ENCODE data around the gene SCN7A. TPM values are rescaled to one million over a fixed set of nuclear protein-coding genes. Genes with fewer than 3 reads are reported as not detected.
"Not testable (repeated sequence)": the region's sequence is repeated elsewhere in the genome, so short reads cannot be mapped to it uniquely, and the experiment has no call there.

Gene SCN7A
- total RNA-seq, 2 donors from 2014 or later, result not detected

DNA sequence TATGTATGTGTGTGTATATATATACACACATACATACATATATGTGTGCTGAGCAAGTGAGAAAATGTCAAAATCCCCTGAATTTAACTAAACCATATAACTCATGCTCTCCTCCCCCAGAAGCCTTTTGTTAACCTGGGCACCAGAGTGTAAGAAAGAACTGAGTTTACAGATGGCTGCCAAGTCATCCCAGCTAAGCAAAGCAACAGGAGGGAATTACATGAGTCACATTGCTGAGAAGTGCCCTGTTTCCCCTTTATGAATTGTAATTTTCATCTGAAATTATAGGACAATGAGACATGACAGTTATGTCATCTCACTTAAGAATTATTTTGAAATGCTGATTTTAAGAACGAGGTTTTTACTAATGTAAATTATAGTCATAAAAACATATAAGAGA lies 29.9 kb downstream of the SCN7A start:
- ATAC-seq (no peak), DNase-seq (ENCODE audit: low spot score in 2 of 2) (no peak)
- Mint-ChIP-seq H3K9me3 (no peaks in the 10 kb centered on the region), H3K36me3 (no peaks in the 10 kb centered on the region), H3K27ac (no peak overlapping the region)

DNA sequence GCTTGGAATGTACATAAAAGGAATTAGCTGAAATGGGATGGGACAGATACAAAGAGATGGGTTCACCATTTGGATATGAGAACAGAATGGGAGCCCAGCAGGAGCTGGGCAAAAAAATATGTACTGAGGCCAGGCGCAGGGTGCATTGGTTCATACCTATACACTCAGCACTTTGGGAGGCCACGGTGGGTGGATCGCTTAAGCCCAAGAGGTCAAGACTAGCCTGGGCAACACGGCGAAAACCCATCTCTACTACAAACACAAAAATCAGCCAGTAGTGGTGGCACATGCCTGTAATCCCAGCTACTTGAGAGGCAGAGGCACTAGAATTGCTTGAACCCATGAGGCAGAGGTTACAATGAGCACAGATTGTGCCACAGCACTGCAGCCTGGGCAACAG lies 30.4 kb downstream of the SCN7A start:
- ATAC-seq (no peak), DNase-seq (ENCODE audit: low spot score in 2 of 2) (no peak)
- Mint-ChIP-seq H3K27ac (no peak overlapping the region), H3K36me3 (no peaks in the 10 kb centered on the region), H3K9me3 (no peaks in the 10 kb centered on the region)

DNA sequence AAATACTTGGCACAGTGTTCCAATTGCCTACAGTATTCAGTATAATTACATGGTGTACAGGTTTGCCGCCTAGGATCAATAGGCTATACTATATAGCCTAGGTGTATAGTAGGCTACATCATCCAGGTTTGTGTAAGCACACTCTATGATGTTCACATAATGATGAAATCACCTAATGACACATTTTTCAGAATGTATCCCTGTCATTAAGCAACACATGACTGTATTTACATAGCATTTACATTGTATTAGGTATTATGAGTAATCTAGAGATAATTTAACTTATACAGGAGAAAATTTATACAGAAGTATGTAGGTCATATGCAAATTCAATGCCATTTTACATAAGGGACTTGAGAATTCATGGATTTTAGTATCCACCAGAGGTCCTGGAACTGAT lies 35.4 kb downstream of the SCN7A start:
- Mint-ChIP-seq H3K27ac (no peak overlapping the region), H3K9me3 (peaks cover 3 to 4% of the 10 kb centered on the region in 2 donors), H3K36me3 (no peaks in the 10 kb centered on the region)
- ATAC-seq, result no peak
- no peak for DNase-seq (ENCODE audit: low spot score in 2 of 2)

DNA sequence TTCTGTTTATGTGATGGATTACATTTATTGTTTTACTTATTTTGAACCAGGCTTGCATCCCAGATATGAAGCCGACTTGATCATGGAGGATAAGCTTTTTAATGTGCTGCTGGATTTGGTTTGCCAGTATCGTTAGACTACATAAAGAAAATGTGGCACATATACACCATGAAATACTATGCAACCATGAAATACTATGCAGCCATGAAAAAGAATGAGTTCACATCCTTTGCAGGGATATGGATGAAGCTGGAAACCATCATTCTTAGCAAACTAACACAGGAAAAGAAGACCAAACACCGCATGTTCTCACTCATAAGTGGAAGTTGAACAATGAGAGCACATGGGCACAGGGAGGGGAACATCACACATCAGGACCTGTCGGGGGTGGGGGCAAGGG lies 38.2 kb downstream of the SCN7A start:
- H3K9me3 Mint-ChIP-seq; H3K27ac Mint-ChIP-seq; DNase-seq (ENCODE audit: low spot score in 2 of 2); H3K36me3 Mint-ChIP-seq; ATAC-seq: not testable (repeated sequence)

DNA sequence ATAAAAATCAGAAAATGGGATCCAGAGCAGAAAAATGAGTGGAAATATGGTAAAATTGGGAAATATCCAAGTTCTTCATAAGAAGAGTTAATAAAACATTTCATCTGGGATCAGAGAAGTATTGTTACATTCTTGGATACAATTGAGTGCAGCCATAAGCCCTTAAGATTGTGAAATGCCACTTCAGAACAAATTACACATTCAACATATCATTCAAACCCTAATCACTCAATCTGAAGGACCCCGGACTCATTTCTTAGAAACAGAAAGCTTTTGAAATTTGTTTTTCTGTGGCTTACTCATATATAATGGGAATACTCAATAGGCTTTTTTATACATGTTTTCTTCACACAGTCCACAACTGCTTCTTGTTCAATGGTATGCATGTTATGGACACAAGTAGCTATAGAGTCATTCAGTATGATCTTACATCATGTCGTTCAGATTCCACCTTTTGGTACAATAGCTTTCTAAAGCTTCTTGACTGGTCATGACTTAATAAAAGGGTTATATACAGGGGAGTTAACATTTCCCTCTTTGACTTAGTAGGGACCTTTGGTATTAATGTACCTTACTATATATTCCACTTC lies 39.9 kb downstream of the SCN7A start:
- Mint-ChIP-seq H3K9me3 (peaks cover 3 to 8% of the 10 kb centered on the region in 2 donors), H3K36me3 (no peaks in the 10 kb centered on the region), H3K27ac (no peak overlapping the region)
- DNase-seq (ENCODE audit: low spot score in 2 of 2), result no peak
- ATAC-seq, result no peak

DNA sequence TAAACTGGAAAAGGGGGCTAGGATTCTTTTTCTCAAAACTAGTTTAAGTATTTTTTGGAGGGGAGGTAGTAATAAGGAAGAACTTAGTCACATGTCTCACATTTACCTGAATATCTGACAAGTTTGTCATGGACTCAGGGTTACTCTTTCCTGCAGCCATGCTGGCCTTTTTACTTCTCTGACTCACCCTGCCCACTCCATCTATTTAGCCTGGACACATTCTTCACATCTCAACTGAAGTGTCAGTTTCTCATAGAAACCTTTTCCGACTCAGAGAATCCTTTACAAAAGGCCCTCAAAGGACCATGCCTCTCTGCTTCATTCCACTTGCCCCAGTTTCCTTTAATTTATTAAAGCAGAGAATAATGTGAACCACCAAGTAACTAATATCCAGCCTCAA lies 42.6 kb downstream of the SCN7A start:
- DNase-seq (ENCODE audit: low spot score in 2 of 2), result no peak
- no peak for ATAC-seq
- Mint-ChIP-seq H3K9me3 (peaks cover 3 to 8% of the 10 kb centered on the region in 2 donors), H3K36me3 (no peaks in the 10 kb centered on the region), H3K27ac (no peak overlapping the region)

DNA sequence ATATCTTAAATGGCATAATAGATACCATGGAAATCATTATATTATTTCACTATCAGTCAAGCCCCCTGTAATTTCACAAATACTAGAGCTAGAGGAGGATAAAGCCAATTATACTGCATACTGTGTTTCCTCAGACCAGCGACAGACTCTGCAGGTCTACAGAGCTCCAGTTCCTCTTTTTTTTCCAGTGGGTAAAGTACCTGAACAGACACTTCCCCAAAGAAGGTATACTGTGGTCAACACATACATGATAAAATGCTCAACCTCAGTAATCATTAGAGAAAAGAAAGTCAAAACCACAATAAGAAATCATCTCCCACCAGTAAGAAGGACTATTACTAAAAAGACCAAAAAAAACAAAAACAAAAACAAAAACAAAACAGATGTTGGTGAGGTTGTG lies 44.6 kb downstream of the SCN7A start:
- ATAC-seq (no peak), DNase-seq (ENCODE audit: low spot score in 2 of 2) (no peak)
- Mint-ChIP-seq H3K27ac (no peak overlapping the region), H3K36me3 (no peaks in the 10 kb centered on the region), H3K9me3 (peaks cover 0 to 4% of the 10 kb centered on the region in 2 donors)

DNA sequence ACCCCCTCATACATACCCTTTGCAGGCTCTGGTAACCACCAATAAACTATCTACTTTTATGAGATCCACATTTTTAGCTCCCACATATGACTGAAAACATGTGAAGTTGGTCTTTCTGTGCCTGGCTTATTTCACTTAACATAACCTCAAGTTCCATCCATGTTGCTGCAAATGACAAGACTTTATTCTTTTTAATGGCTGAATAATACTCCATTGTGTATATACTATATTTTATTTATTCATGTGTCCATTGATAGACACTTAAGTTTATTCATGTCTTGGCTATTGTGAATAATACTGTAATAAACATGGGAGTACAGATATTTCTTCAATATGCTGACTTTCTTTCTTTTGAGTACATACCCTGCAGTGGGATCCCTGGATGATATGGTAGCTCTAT lies 45.9 kb downstream of the SCN7A start:
- Mint-ChIP-seq H3K27ac (no peak overlapping the region), H3K9me3 (peaks cover 0 to 4% of the 10 kb centered on the region in 2 donors), H3K36me3 (no peaks in the 10 kb centered on the region)
- DNase-seq (ENCODE audit: low spot score in 2 of 2), result no peak
- ATAC-seq, result no peak

DNA sequence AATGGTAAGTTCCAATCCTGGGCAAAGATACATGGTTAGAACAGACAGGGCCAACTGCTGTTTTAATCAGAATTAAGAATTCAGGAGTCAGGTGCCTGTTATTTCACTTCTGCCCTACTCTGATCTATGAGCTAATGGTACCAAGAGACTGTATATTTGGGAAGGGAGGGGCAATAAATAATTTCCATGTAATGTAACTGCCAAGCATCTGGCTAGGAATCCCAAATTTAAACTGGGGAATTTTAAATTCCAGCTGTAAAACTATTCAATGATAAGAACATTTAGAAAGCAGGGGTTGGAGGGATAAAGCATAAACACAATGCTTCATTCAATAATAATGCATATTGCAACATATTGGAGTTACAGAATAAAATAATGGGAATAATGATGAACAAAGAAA lies 49.7 kb downstream of the SCN7A start:
- DNase-seq (ENCODE audit: low spot score in 2 of 2), result no peak
- no peaks in the 10 kb centered on the region for H3K36me3 Mint-ChIP-seq
- H3K27ac Mint-ChIP-seq, result no peak overlapping the region
- no peak for ATAC-seq
- H3K9me3 Mint-ChIP-seq, result no peaks in the 10 kb centered on the region

DNA sequence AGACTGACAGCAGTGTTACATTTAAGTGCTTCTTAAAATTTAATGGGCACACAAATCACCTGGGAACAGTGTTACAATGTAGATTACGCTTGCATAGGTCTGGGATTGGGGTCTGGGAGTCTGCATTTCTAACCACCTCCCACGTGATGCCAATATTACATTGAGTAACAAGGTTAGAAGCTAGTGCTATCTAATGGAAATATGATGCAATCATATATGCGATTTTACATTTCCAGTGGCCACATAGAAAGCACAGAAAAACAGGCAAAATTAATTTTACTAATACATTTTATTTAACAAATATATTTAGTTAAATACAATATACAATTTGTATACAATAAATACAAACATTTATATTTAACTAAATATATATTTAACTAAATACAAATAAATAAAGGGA lies 53.7 kb downstream of the SCN7A start:
- no peaks in the 10 kb centered on the region for H3K9me3 Mint-ChIP-seq
- ATAC-seq, result no peak
- H3K27ac Mint-ChIP-seq, result no peak overlapping the region
- no peak for DNase-seq (ENCODE audit: low spot score in 2 of 2)
- H3K36me3 Mint-ChIP-seq, result no peaks in the 10 kb centered on the region

DNA sequence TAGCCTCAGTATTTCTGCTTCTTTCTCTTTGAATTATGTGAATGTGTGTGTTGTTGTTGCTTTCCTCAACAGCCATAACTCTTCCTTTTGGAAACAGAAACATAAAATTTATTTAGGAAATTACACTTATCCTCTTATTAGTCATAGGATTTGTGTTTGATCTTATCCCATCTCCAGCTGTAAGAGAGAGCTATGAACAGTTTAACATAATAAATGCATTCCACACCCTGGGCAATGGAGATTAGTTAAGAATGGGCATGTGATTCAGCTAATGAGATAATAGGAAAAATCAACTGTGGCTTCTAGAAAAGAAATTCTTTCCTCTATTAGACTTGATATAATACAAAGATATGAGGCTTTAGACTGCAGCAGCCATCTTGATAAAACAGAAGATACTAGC lies 55.0 kb downstream of the SCN7A start:
- no peaks in the 10 kb centered on the region for H3K36me3 Mint-ChIP-seq
- ATAC-seq, result no peak
- DNase-seq (ENCODE audit: low spot score in 2 of 2), result no peak
- no peaks in the 10 kb centered on the region for H3K9me3 Mint-ChIP-seq
- no peak overlapping the region for H3K27ac Mint-ChIP-seq

DNA sequence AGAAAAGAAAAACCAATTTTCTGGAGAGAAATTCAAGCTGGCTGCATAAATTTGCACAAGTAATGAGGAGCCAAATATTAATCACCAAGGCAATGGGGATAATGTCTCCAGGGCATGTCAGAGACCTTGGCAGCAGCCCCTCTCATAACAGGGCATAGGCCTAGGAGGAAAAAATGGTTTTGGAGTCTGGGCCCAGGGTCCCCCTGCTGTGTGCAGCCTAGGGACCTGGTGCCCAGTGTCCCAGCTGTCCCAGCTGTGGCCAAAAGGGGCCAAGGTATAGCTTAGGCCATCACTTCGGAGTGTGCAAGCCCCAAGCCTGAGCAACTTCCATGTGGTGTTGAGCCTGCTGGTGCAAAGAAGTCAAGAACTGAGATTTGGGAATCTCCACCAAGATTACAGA lies 57.1 kb downstream of the SCN7A start:
- no peaks in the 10 kb centered on the region for H3K36me3 Mint-ChIP-seq
- ATAC-seq, result no peak
- DNase-seq (ENCODE audit: low spot score in 2 of 2), result no peak
- H3K27ac Mint-ChIP-seq, result no peak overlapping the region
- no peaks in the 10 kb centered on the region for H3K9me3 Mint-ChIP-seq

DNA sequence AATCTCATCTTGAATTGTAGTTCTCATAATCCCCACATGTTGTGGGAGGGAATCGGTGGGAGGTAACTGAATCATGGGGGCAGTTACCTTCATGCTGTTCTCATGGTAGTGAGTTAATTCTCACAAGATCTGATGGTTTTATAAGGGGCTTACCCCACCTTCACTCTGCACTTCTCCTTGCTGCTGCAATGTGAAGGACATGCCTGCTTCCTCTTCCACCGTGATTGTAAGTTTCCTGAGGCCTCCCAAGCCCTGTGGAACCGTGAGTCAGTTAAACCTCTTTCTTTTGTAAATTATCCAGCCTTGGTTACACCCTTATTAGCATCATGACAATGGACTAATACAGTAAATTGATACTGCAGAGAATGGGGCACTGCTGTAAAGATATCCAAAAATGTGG lies 57.9 kb downstream of the SCN7A start:
- no peak for DNase-seq (ENCODE audit: low spot score in 2 of 2)

DNA sequence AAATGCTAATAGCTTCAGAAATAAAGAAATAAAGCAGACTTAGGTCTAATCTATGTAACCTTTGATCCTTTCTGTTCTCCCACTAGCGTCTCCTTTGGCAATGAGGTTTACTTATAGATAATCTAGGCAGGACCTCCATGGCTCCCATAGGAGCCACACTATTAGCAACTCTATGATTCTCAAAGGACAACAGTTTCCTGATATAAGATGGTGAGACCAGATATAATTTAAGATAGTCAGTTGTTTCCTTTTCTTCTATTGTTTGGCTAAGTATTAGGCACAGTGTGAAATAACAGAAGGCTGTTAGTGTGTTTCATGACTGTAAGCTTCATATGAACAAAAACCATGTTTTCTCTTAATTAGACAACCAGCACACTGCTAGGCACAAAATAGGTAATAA lies 59.6 kb downstream of the SCN7A start:
- no peak for DNase-seq (ENCODE audit: low spot score in 2 of 2)
- ATAC-seq, result no peak
- no peaks in the 10 kb centered on the region for H3K9me3 Mint-ChIP-seq
- H3K36me3 Mint-ChIP-seq, result no peaks in the 10 kb centered on the region
- H3K27ac Mint-ChIP-seq, result no peak overlapping the region

More for the DNA sequence above, 57.9 kb downstream of the SCN7A start:
- Mint-ChIP-seq H3K9me3 (no peaks in the 10 kb centered on the region), H3K36me3 (no peaks in the 10 kb centered on the region), H3K27ac (no peak overlapping the region)
- no peak for ATAC-seq

DNA sequence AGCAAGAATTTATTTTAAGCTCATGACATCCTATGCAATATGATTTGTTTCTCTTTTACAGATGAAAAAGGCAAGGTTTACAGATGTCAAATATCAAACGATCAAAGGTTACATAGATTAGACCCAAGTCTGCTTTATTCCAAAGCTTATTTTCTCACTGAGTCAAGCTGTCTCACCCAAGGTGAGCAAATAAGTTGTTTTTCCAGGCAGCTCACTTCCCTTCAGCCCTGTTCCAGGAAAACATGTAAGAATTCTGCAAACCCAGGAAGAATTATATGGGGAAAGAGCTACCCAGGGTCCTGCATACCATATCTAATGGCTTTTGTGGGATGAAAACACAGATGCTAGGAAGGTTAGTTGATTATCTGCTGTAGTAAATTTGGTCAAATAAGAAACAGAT lies 60.6 kb downstream of the SCN7A start:
- H3K9me3 Mint-ChIP-seq, result no peaks in the 10 kb centered on the region
- no peak overlapping the region for H3K27ac Mint-ChIP-seq
- H3K36me3 Mint-ChIP-seq, result no peaks in the 10 kb centered on the region
- ATAC-seq, result no peak
- no peak for DNase-seq (ENCODE audit: low spot score in 2 of 2)

DNA sequence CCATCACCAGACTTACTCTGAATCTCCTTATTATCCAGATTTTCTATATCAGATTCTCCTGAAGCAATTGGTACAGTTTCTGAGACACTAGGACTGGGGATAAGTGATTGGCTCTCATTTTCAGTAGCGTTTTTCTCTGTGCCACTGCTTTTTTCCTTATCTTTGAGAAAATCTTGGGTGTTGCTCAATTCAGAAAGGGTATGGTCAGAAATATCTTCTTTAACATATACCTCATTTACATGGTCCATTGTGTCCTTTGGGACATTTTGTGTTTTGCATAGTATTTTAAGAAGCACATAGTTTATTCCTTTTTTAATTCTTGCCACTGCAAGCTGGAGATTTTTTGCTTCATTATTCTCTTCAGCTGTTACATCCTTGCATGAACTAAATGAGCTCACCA lies 61.7 kb downstream of the SCN7A start:
- no peak for ATAC-seq
- Mint-ChIP-seq H3K9me3 (no peaks in the 10 kb centered on the region), H3K36me3 (no peaks in the 10 kb centered on the region), H3K27ac (no peak overlapping the region)
- no peak for DNase-seq (ENCODE audit: low spot score in 2 of 2)

DNA sequence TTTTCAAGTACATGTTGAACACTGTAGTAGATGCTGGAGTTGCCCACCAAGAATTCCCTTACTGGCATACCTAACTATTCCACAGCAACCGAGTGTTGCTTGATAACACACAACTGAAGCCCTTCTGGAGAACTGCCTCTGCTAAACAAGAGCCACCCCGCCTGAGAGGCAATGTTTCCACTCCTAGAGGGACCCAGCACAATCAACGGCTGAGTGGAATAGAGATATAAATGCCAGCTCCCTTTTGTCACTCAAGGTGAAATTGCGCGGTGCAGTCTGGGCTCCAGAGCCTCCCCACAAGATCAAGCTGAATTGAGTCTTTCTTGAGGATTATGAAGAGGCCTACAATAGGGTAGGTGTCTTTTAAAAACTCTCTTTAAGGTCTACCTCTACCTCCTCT lies 69.2 kb downstream of the SCN7A start:
- no peak overlapping the region for H3K27ac Mint-ChIP-seq
- no peaks in the 10 kb centered on the region for H3K9me3 Mint-ChIP-seq
- DNase-seq (ENCODE audit: low spot score in 2 of 2), result no peak
- ATAC-seq, result no peak
- no peaks in the 10 kb centered on the region for H3K36me3 Mint-ChIP-seq

DNA sequence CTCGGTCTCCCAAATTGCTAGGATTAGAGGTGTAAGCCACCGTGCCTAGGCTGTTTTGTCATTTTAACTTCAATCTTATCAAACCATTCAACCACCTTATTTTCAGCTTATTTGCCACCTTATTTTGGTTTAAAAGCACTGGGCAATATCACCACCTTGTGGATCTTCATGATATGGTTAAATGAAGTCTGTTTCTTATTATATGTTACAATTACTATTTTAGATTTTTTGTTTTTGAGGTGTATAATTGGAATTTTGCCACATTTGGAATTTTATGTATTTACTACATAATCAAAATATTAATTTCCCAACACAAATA lies 74.5 kb downstream of the SCN7A start:
- no peak for DNase-seq (ENCODE audit: low spot score in 2 of 2)
- Mint-ChIP-seq H3K27ac (no peak overlapping the region), H3K36me3 (no peaks in the 10 kb centered on the region), H3K9me3 (no peaks in the 10 kb centered on the region)
- ATAC-seq, result no peak

Data from activated naive CD4-positive, alpha-beta T cell treated with anti-CD3 and anti-CD28 coated beads, Interleukin-2, amount 50 U/mL, for 72 hours (primary cell).